Loucy (cell line): ENCODE data around the gene DYNLL1.

Experiments
- H2AFZ ChIP-seq: fragments of 200-600 bp; sonication (generic); 2 replicates; pipeline ENCODE4 v1.6.0; 2016; ENCODE audit warnings: antibody characterized with exemption, mild to moderate bottlenecking, low read length, moderate library complexity
- H3F3A ChIP-seq: fragments of 200-600 bp; 2 replicates; pipeline ENCODE4 v1.6.0; 2016; ENCODE audit warnings: antibody characterized with exemption, low read depth, mild to moderate bottlenecking
- H3K27me3 ChIP-seq: fragments of 200-600 bp; sonication (generic); 2 replicates; pipeline ENCODE4 v1.6.1; 2014; ENCODE audit warnings: low read length, mild to moderate bottlenecking; ENCODE audit not compliant: insufficient read depth, poor library complexity, severe bottlenecking
- H3K36me3 ChIP-seq: fragments of 200-600 bp; sonication (generic); 2 replicates; pipeline ENCODE4 v1.6.1; 2016; ENCODE audit warnings: low read length; ENCODE audit not compliant: insufficient read depth
- H3K4me1 ChIP-seq: fragments of 200-600 bp; sonication (generic); 2 replicates; pipeline ENCODE4 v1.5.1; 2014; ENCODE audit warnings: low read length, mild to moderate bottlenecking; ENCODE audit not compliant: insufficient read depth, poor library complexity, severe bottlenecking
- H3K4me2 ChIP-seq: fragments of 200-600 bp; sonication (generic); 2 replicates; pipeline ENCODE4 v1.6.0; 2014; ENCODE audit warnings: antibody characterized with exemption, low read length, low read depth, mild to moderate bottlenecking; ENCODE audit not compliant: poor library complexity, severe bottlenecking
- H3K4me3 ChIP-seq: fragments of 200-600 bp; sonication (generic); 2 replicates; pipeline ENCODE4 v1.5.1; 2014; ENCODE audit warnings: low read length, mild to moderate bottlenecking, mixed read lengths; ENCODE audit not compliant: poor library complexity, severe bottlenecking
- H3K79me2 ChIP-seq: fragments of 200-600 bp; sonication (generic); 2 replicates; pipeline ENCODE4 v1.6.1; 2014; ENCODE audit warnings: low read length; ENCODE audit not compliant: insufficient read depth
- H3K9ac ChIP-seq: fragments of 200-600 bp; sonication (generic); 2 replicates; pipeline ENCODE4 v1.6.0; 2014; ENCODE audit warnings: mild to moderate bottlenecking, low read depth, low read length, moderate library complexity; ENCODE audit not compliant: poor library complexity, severe bottlenecking
- H3K9me2 ChIP-seq: fragments of 200-600 bp; sonication (generic); replicated peaks from 2 replicates; pipeline ENCODE4 v1.6.1; 2016; ENCODE audit warnings: low read depth, low read length, mixed read lengths
- H3K9me3 ChIP-seq: fragments of 200-600 bp; sonication (generic); 2 replicates; pipeline ENCODE4 v1.6.1; 2014; ENCODE audit warnings: mild to moderate bottlenecking, antibody characterized with exemption, low read length, low read depth; ENCODE audit not compliant: insufficient read depth
- H4K20me1 ChIP-seq: fragments of 200-600 bp; sonication (generic); 2 replicates; pipeline ENCODE4 v1.6.0; 2014; ENCODE audit warnings: antibody characterized with exemption, low read length, mild to moderate bottlenecking; ENCODE audit not compliant: insufficient read depth, poor library complexity, severe bottlenecking
- EZH2phosphoT487 ChIP-seq: fragments of 200-600 bp; IDR thresholded peaks from 2 replicates; pipeline ENCODE4 v1.6.1; 2018; ENCODE audit warnings: antibody characterized with exemption, mild to moderate bottlenecking, moderate library complexity, borderline replicate concordance
- TF ChIP-seq, protein P1 (sequence below): fragments of 200-600 bp; sonication (generic); conservative IDR thresholded peaks from 2 replicates; pipeline ENCODE4 v1.5.1; 2014; ENCODE audit warnings: mild to moderate bottlenecking, antibody characterized with exemption, low read length

DYNLL1 gene

DNA sequence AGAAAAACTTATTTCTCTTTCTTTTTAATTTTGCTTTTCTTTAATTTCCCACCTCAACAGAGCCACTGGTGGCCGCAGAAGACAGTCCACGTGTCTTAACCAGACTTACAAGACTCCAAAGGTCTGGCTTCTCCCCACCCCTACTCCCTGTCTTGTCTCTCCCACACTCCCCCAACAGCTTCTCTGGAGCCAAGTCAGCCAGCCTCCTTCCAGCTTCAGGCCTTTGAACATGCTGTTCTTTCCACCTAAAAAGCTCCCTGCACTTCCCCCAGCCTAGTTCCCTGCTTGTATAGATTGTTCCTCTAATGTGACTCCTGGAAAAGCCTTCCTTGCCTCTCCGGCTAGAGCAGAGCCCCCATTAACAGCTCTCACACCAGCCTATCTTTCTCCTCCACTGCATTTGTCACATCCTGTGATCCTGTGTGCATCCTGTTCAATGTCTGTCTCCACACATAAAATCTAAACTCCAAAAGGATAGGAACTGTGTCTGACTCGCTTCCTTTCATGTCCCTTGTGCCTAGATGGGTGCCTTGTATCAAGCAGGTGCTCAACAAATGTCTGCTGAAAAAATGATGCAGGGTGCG, 7.8 kb upstream of the DYNLL1 start:
- H3K4me2 ChIP-seq = no peak overlapping the region
- H3K9me3 ChIP-seq = no peaks in the 10 kb centered on the region
- H3K4me1 ChIP-seq = peaks cover 4% of the 10 kb centered on the region
- no peak overlapping the region for H3K9ac ChIP-seq
- no peak overlapping the region for H2AFZ ChIP-seq
- no peaks in the 10 kb centered on the region for H3K79me2 ChIP-seq
- no peaks in the 10 kb centered on the region for H3K36me3 ChIP-seq
- H3F3A ChIP-seq = no peaks in the 10 kb centered on the region
- H3K9me2 ChIP-seq = no peaks in the 10 kb centered on the region
- H4K20me1 ChIP-seq = no peaks in the 10 kb centered on the region
- H3K27me3 ChIP-seq = no peaks in the 10 kb centered on the region
- TF ChIP-seq, protein P1, sequence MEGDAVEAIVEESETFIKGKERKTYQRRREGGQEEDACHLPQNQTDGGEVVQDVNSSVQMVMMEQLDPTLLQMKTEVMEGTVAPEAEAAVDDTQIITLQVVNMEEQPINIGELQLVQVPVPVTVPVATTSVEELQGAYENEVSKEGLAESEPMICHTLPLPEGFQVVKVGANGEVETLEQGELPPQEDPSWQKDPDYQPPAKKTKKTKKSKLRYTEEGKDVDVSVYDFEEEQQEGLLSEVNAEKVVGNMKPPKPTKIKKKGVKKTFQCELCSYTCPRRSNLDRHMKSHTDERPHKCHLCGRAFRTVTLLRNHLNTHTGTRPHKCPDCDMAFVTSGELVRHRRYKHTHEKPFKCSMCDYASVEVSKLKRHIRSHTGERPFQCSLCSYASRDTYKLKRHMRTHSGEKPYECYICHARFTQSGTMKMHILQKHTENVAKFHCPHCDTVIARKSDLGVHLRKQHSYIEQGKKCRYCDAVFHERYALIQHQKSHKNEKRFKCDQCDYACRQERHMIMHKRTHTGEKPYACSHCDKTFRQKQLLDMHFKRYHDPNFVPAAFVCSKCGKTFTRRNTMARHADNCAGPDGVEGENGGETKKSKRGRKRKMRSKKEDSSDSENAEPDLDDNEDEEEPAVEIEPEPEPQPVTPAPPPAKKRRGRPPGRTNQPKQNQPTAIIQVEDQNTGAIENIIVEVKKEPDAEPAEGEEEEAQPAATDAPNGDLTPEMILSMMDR = no peak
- TF ChIP-seq EZH2phosphoT487 = no peak
- no peak overlapping the region for H3K4me3 ChIP-seq

DNA sequence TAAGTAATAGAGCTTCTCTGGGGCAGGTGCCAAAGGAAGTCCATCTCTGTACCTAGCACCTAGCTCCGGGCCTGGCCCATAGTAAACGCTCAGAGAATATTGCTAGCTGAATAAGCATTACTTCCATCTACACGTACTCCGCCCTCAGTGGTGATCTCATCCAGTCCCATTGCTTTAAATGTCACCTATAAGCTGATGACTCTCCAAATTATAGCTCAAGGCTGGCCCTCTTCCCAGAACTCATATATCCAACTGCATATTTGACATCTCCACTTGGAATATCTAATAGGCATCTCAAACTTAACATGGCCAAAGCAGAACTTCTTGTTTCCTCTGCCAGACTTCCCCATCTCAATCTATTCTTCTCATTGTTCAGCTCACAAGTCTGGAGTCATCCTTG, 6.9 kb upstream of the DYNLL1 start:
- Histone ChIP-seq H3K79me2 (no peaks in the 10 kb centered on the region), H3F3A (no peaks in the 10 kb centered on the region), H3K4me1 (peaks cover 4% of the 10 kb centered on the region), H3K9me2 (no peaks in the 10 kb centered on the region), H3K4me3 (no peak overlapping the region), H2AFZ (no peak overlapping the region), H3K9ac (no peak overlapping the region), H3K27me3 (no peaks in the 10 kb centered on the region), H3K36me3 (no peaks in the 10 kb centered on the region), H3K4me2 (no peak overlapping the region), H4K20me1 (no peaks in the 10 kb centered on the region), H3K9me3 (no peaks in the 10 kb centered on the region)
- TF ChIP-seq, protein P1 = no peak
- no peak for TF ChIP-seq EZH2phosphoT487

DNA sequence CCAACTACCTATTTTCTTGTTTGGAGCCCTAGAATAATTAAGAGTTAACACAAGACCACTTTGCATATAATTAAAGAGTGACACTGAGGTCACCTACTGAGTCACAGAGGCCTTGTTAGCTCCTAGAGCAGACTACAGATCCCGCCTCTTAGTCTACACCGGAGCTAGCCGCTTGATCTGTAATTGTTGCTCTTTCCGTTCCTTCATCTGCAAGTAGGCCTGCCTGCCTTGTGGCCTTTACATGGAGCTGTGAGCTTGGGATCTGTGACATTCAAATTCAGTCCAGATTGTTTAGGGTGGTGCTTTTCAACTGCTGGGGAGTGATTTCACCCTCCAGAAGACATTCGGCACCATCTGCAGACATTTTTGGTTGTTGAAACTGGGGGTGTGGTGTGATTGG, 5.6 kb upstream of the DYNLL1 start:
- no peaks in the 10 kb centered on the region for H3K27me3 ChIP-seq
- peaks cover 9% of the 10 kb centered on the region for H3K4me1 ChIP-seq
- H3F3A ChIP-seq = no peaks in the 10 kb centered on the region
- H4K20me1 ChIP-seq = no peaks in the 10 kb centered on the region
- no peak overlapping the region for H2AFZ ChIP-seq
- no peak overlapping the region for H3K9ac ChIP-seq
- H3K79me2 ChIP-seq = no peaks in the 10 kb centered on the region
- no peaks in the 10 kb centered on the region for H3K9me2 ChIP-seq
- no peak overlapping the region for H3K4me2 ChIP-seq
- H3K4me3 ChIP-seq = no peak overlapping the region
- H3K36me3 ChIP-seq = no peaks in the 10 kb centered on the region
- no peaks in the 10 kb centered on the region for H3K9me3 ChIP-seq
- no peak for TF ChIP-seq EZH2phosphoT487
- TF ChIP-seq, protein P1 = no peak
